HEK293 (cell line): Measurements from ENCODE around the gene UBE3C.

ENCODE experiments used
- CTCF ChIA-PET: fragments of 350-600 bp; formaldehyde crosslinking; extraction: SDS; loops from one replicate; lab custom pipeline; 2021; ENCODE audit warnings: antibody characterized with exemption; lab: Yijun Ruan, JAX
- POLR2A ChIA-PET: fragments of 300-600 bp; formaldehyde crosslinking; extraction: SDS; loops from one replicate; lab custom pipeline; 2020; ENCODE audit warnings: antibody characterized with exemption, inconsistent platforms; lab: Yijun Ruan, JAX
- H3K27ac ChIP-seq: fragments of 200-500 bp; sonication (Bioruptor generic); 2 replicates; pipeline ENCODE4 v1.5.1; 2014; ENCODE audit warnings: low read depth, low read length, control low read depth, inconsistent platforms; ENCODE audit errors: extremely low read depth
- H3K36me3 ChIP-seq, 2 experiments: fragments of 200-500 bp in 1 of 2; sonication (Bioruptor generic) in 1 of 2; 1 replicate in 1 of 2; 2 replicates in 1 of 2; pipeline ENCODE4 v1.5.1; 2014 to 2017; ENCODE audit warnings: inconsistent platforms in 2 of 2, low read length in 2 of 2; ENCODE audit not compliant: control insufficient read depth in 2 of 2, insufficient read depth in 1 of 2
- H3K4me1 ChIP-seq: fragments of 200-500 bp; sonication (Bioruptor generic); 2 replicates; pipeline ENCODE4 v1.5.1; 2014; ENCODE audit warnings: mild to moderate bottlenecking, low read length, inconsistent platforms; ENCODE audit not compliant: control insufficient read depth, insufficient read depth
- H3K4me3 ChIP-seq: 2 replicates; pipeline ENCODE4 v1.5.1; 2011; ENCODE audit warnings: low read depth, mild to moderate bottlenecking, control low read depth, low read length, moderate library complexity
- H3K9me3 ChIP-seq: fragments of 200-500 bp; sonication (Bioruptor generic); 2 replicates; pipeline ENCODE4 v1.5.1; 2014; ENCODE audit warnings: low read depth, low read length, inconsistent platforms; ENCODE audit not compliant: control insufficient read depth, insufficient read depth
- ATF2 ChIP-seq: fragments of 450-650 bp; formaldehyde crosslinking; IDR thresholded peaks from 2 replicates; pipeline ENCODE4 v1.5.1; 2016; ENCODE audit warnings: missing biosample characterization, missing genetic modification characterization, low read depth
- INSM2 ChIP-seq: fragments of 450-650 bp; formaldehyde crosslinking; IDR thresholded peaks from 2 replicates; pipeline ENCODE4 v1.5.1; 2016; ENCODE audit warnings: missing biosample characterization, missing genetic modification characterization
- MZF1 ChIP-seq: fragments of 450-650 bp; formaldehyde crosslinking; IDR thresholded peaks from 2 replicates; pipeline ENCODE4 v1.5.1; 2017; ENCODE audit warnings: missing biosample characterization, missing genetic modification characterization, borderline replicate concordance
- PBX3 ChIP-seq: sonication (generic); formaldehyde crosslinking; IDR thresholded peaks from 2 replicates; pipeline ENCODE4 v1.8.1; 2022; ENCODE audit warnings: mild to moderate bottlenecking, moderate library complexity, missing genetic modification reagents
- TSHZ1 ChIP-seq: fragments of 450-650 bp; formaldehyde crosslinking; IDR thresholded peaks from 2 replicates; pipeline ENCODE4 v1.5.1; 2016; ENCODE audit warnings: missing biosample characterization, missing genetic modification characterization, borderline replicate concordance
- ZFP3 ChIP-seq: fragments of 450-650 bp; formaldehyde crosslinking; IDR thresholded peaks from 2 replicates; pipeline ENCODE4 v1.5.1; 2016; ENCODE audit warnings: low read depth, missing biosample characterization, missing genetic modification characterization
- ZFP41 ChIP-seq: fragments of 450-650 bp; formaldehyde crosslinking; IDR thresholded peaks from 2 replicates; pipeline ENCODE4 v1.5.1; 2016; ENCODE audit warnings: missing biosample characterization, missing genetic modification characterization, borderline replicate concordance
- ZNF132 ChIP-seq: fragments of 450-650 bp; formaldehyde crosslinking; IDR thresholded peaks from 2 replicates; pipeline ENCODE4 v1.5.1; 2017; ENCODE audit warnings: missing biosample characterization, missing genetic modification characterization, borderline replicate concordance
- ZNF202 ChIP-seq: fragments of 450-650 bp; formaldehyde crosslinking; IDR thresholded peaks from 2 replicates; pipeline ENCODE4 v1.5.1; 2016; ENCODE audit warnings: missing biosample characterization, missing genetic modification characterization, borderline replicate concordance
- ZNF26 ChIP-seq: fragments of 450-650 bp; formaldehyde crosslinking; IDR thresholded peaks from 2 replicates; pipeline ENCODE4 v1.5.1; 2016; ENCODE audit warnings: missing biosample characterization, missing genetic modification characterization
- ZNF292 ChIP-seq: fragments of 450-650 bp; formaldehyde crosslinking; IDR thresholded peaks from 2 replicates; pipeline ENCODE4 v1.5.1; 2016; ENCODE audit warnings: low read depth, missing biosample characterization, missing genetic modification characterization, borderline replicate concordance
- ZNF529 ChIP-seq: fragments of 450-650 bp; formaldehyde crosslinking; IDR thresholded peaks from 2 replicates; pipeline ENCODE4 v1.5.1; 2017; ENCODE audit warnings: missing genetic modification characterization, missing biosample characterization; ENCODE audit not compliant: insufficient replicate concordance
- ZNF639 ChIP-seq: fragments of 450-650 bp; formaldehyde crosslinking; IDR thresholded peaks from 2 replicates; pipeline ENCODE4 v1.5.1; 2016; ENCODE audit warnings: missing biosample characterization, missing genetic modification characterization
- ZNF843 ChIP-seq: fragments of 450-650 bp; formaldehyde crosslinking; IDR thresholded peaks from 2 replicates; pipeline ENCODE4 v1.5.1; 2016; ENCODE audit warnings: missing biosample characterization, missing genetic modification characterization

The UBE3C gene

GRCh38 chr7:157270060-157270444 is 131.3 kb downstream of the UBE3C start:
- POLR2A ChIA-PET, result no interaction called here
- H3K4me3 ChIP-seq, result no peak overlapping the region
- H3K27ac ChIP-seq, result no peak overlapping the region
- H3K9me3 ChIP-seq, result no peaks in the 10 kb centered on the region
- no peak for TF ChIP-seq ATF2 (tag by site-specific recombination)
- TF ChIP-seq ZNF843, result no peak
- no peak for TF ChIP-seq ZFP3
- no peak for TF ChIP-seq ZNF639 (tag by site-specific recombination)
- no peak for TF ChIP-seq ZNF292 (tag by site-specific recombination)
- no peak for TF ChIP-seq ZNF529
- TF ChIP-seq PBX3 (CRISPR knock-in tag), result no peak
- TF ChIP-seq ZNF26 (tag by site-specific recombination), result no peak
- no peak for TF ChIP-seq ZFP41 (tag by site-specific recombination)
- no peak for TF ChIP-seq ZNF202 (tag by site-specific recombination)
- TF ChIP-seq MZF1 (tag by site-specific recombination), result no peak
- no peak for TF ChIP-seq INSM2
- no peak for TF ChIP-seq ZNF132 (tag by site-specific recombination)
- no peak for TF ChIP-seq TSHZ1
- H3K36me3 ChIP-seq, result peaks cover 4 to 68% of the 10 kb centered on the region in 2 experiments; a peak in 2 of 3 replicates
- CTCF ChIA-PET, result no interaction called here
- no peaks in the 10 kb centered on the region for H3K4me1 ChIP-seq
